Epithelial cell of proximal tubule (primary cell): ENCODE data around the gene CFAP43. TPM values are rescaled to one million over a fixed set of nuclear protein-coding genes. Genes with fewer than 3 reads are reported as not detected.
A peak's percentile ranks its signal among the peaks of the same experiment; 100 is the strongest.

ENCODE experiments used
- DNase-seq: peaks from one replicate; pipeline ENCODE4 v3.0.0-alpha.2; 2011; ENCODE audit warnings: low read depth
- H3K4me3 ChIP-seq: 2 replicates; pipeline ENCODE4 v1.5.1; 2011; ENCODE audit warnings: low read depth, mild to moderate bottlenecking, low read length
- CTCF ChIP-seq: conservative IDR thresholded peaks from 2 replicates; pipeline ENCODE4 v1.5.1; 2012; ENCODE audit warnings: low read depth, mild to moderate bottlenecking, low read length
- total RNA-seq: library from RNA; depleted of rRNA; stranded (reverse); fragments of >200 nt; gene quantifications from 2 replicates; pipeline ENCODE4 v1.2.3, GENCODE V29; 2015

Gene CFAP43
- total RNA-seq, 1 donor from 2014 or later: 0.46 TPM

DNA sequence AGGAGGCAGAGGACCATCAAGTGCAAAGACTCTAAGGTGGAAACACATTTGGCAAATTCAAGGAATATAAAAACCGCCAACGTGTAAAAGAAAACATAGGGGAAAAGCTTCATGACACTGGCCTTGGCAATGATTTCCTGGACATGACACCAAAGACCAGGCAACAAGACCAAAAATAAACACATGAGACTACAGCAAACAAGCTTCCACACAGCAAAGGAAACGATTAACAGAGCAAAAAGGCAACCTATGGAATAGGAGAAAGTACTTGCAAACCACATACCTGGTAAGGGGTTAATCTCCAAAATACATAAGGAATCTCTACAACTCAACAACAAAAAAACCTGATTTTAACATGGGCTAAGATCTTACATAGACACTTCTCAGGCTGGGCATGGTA lies 26.0 kb upstream of the CFAP43 start:
- no peak overlapping the region for H3K4me3 ChIP-seq
- no peak for TF ChIP-seq CTCF
- no peak for DNase-seq

DNA sequence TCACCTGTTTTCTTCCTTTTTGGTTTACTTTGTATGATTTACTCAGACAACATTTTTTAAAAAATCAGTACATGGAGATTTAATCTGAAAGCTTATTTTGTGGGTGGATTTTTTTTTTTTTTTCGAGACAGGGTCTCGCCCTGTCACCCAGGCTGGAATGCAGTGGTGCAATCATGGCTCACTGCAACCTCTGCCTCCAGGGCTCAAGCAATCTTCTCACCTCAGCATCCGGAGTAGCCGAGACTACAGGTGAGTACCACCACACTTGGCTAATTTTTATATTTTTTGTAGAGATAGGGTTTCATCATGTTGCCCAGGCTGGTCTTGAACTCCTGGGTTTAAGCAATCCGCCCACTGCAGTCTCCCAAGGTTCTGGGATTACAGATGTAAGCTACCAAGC lies 25.1 kb upstream of the CFAP43 start:
- no peak for DNase-seq
- no peak for TF ChIP-seq CTCF
- H3K4me3 ChIP-seq: no peak overlapping the region

DNA sequence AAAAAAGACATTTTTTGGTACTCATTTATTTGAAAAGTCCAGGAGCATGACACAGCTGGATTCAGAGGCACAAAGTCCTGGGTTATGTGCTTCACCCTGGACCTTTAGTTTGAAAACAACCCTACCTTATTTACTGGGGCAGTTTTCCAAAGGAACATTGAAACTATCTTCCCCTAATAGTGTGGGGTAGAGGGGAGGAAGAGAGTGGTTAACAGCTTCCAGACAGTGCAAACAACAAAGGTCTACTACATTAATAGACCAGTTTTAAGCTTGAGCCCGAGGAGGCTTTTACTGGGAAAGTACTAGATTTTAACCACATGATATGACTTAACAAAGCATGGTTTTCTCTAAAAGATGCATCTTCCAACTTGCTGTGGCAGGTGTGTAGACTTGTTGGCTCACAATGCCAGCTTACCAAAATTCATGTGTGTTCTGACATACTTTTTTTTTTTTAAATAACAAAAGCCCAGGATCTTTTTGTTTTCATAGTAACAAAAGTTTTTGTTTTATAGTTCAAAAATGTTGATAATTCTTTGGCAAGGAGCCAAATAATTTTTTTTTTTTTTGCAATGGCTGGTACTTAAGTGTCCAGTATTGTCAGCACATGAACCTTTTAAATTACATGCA lies 24.3 kb upstream of the CFAP43 start:
- DNase-seq: no peak
- no peak for TF ChIP-seq CTCF
- peak overlapping the region; percentile 92 for H3K4me3 ChIP-seq

DNA sequence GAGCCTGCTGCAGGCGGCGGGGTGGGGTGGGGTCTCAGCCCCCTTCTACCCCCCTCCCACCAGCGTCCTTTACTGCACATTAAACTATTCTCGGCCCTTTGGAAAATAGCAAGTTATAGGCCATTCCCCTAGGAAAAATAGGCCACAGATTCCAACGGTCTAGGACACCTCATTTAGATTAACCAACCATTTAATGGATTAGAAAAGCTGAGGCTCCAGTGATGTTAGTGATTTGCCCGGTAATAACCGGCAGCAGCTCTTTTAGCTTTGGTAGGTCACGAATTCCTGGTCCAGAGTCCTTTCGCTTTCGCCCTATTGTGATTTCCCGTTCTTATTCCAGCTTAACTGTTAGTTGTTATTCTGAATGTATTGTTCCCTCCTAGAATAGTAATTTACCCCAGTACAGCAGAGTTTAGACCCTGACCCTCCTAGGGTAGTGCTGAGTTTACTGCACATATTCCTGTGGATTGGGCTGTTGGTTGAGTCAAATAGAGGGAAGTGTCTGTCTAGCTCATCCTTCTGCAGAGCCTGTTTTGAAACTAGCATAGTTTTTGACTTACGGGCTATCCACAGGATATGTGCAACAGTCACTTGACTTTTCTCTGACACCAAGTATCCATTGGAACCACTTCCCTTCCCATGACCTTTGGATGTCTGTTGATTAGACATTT lies 23.3 kb upstream of the CFAP43 start:
- H3K4me3 ChIP-seq: peak overlapping the region; percentile 92
- DNase-seq: peak; percentile 68
- TF ChIP-seq CTCF: no peak

GRCh38 chr10:104254493-104255310 lies 22.5 kb upstream of the CFAP43 start, which contains the start of gene GSTO1:
GSTO1 (plus strand) TSS chr10:104254892; CDS start chr10:104254929, 37 bp downstream.
- no peak for DNase-seq
- peak within 1 kb of the TSS; percentile 92 for H3K4me3 ChIP-seq
- no peak for TF ChIP-seq CTCF

DNA sequence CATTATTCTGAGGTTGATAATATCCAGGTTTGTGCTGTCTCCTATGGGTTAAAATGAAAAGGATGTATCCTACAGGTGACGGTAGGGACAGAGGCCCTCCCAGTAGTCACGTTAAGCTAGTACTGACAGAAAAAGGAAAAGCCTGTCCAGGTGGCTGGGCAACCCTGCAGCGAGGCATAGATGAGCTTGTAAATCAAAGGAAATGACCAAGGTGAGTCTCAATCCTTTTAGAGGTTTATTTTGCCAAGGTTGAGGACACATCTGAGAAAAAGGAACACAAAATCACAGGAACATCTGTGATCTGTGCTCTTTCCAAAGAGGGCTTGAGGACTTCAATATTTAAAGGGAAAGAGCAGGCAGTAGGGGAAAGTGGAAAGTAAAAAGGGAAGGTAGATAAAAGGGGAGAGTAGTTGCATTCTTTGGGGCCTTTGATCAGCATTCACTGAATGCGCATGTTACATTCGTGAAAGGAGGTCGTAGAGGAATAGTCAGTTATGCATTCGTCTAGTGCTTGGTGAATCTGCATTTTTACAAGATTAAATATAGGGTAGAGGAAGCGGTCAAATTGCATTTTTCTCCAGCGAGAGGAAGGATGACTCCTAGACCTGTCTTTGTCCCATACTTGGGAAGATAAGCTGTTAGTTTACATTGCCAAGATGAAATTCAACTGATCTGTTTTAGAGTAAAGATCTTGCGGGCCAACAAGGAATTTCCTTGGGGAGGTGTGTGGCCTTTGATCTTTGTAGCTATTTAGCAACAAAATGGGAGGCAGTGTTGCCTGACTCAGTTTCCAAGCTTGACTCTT lies 21.6 kb upstream of the CFAP43 start:
- no peak for TF ChIP-seq CTCF
- no peak for DNase-seq
- H3K4me3 ChIP-seq: peak overlapping the region; percentile 92
